Measurements from ENCODE around the gene AGBL4. TPM values are rescaled to one million over a fixed set of nuclear protein-coding genes. Genes with fewer than 3 reads are reported as not detected.

AGBL4 gene
- total RNA-seq, 4 donors from 2014 or later, result 0.44 to 1.5 (median 1.2) TPM; not detected in 1

- 48 to 49% methylated on average over 3 of the region's 3 CpGs for WGBS, 2 donors
- no peak overlapping the region for H3K27ac ChIP-seq
- H3K4me3 ChIP-seq, result no peak overlapping the region
- no peaks in the 10 kb centered on the region for H3K36me3 ChIP-seq
- no peak for DNase-seq (ENCODE audit: low spot score in 2 of 2)
- H3K4me1 ChIP-seq, result no peaks in the 10 kb centered on the region
- H3K9me3 ChIP-seq, result no peaks in the 10 kb centered on the region
- no peaks in the 10 kb centered on the region for H3K27me3 ChIP-seq
- TF ChIP-seq CTCF (IDR thresholded peaks at IDR 0.05) (no peak), EP300 (IDR thresholded peaks at IDR 0.05) (no peak), POLR2A (IDR thresholded peaks at IDR 0.05) (no peak)
Observed at GRCh38 chr1:48808496-48808895, 1215.3 kb downstream of the AGBL4 start.

GRCh38 chr1:48807554-48808260 is 1216.0 kb downstream of the AGBL4 start:
- no peak for TF ChIP-seq EP300 (IDR thresholded peaks at IDR 0.05)
- TF ChIP-seq CTCF (IDR thresholded peaks at IDR 0.05), result no peak
- TF ChIP-seq POLR2A (IDR thresholded peaks at IDR 0.05), result no peak
- 50% methylated on average over 4 of the region's 4 CpGs for WGBS, 2 donors
- Histone ChIP-seq H3K27ac (no peak overlapping the region), H3K36me3 (no peaks in the 10 kb centered on the region), H3K27me3 (no peaks in the 10 kb centered on the region), H3K4me3 (no peak overlapping the region), H3K4me1 (no peaks in the 10 kb centered on the region), H3K9me3 (no peaks in the 10 kb centered on the region)
- no peak for DNase-seq (ENCODE audit: low spot score in 2 of 2)

GRCh38 chr1:48803474-48803873 is 1220.3 kb downstream of the AGBL4 start:
- Histone ChIP-seq H3K36me3 (no peaks in the 10 kb centered on the region), H3K27me3 (no peaks in the 10 kb centered on the region), H3K4me3 (no peak overlapping the region), H3K27ac (no peak overlapping the region), H3K9me3 (no peaks in the 10 kb centered on the region), H3K4me1 (no peaks in the 10 kb centered on the region)
- TF ChIP-seq EP300 (IDR thresholded peaks at IDR 0.05), result no peak
- TF ChIP-seq POLR2A (IDR thresholded peaks at IDR 0.05), result no peak
- TF ChIP-seq CTCF (IDR thresholded peaks at IDR 0.05), result no peak
- DNase-seq (ENCODE audit: low spot score in 2 of 2), result no peak

- WGBS, 2 donors, result 0% methylated on average over 1 of the region's 1 CpG
- no peak for TF ChIP-seq CTCF (IDR thresholded peaks at IDR 0.05)
- TF ChIP-seq POLR2A (IDR thresholded peaks at IDR 0.05), result no peak
- no peak for TF ChIP-seq EP300 (IDR thresholded peaks at IDR 0.05)
- DNase-seq (ENCODE audit: low spot score in 2 of 2), result no peak
- no peaks in the 10 kb centered on the region for H3K4me1 ChIP-seq
- no peaks in the 10 kb centered on the region for H3K9me3 ChIP-seq
- no peak overlapping the region for H3K27ac ChIP-seq
- no peak overlapping the region for H3K4me3 ChIP-seq
- no peaks in the 10 kb centered on the region for H3K27me3 ChIP-seq
- no peaks in the 10 kb centered on the region for H3K36me3 ChIP-seq
Observed at GRCh38 chr1:48794816-48795215, 1228.9 kb downstream of the AGBL4 start.

GRCh38 chr1:48793863-48794262 is 1229.9 kb downstream of the AGBL4 start:
- H3K27ac ChIP-seq, result no peak overlapping the region
- 65 to 71% methylated on average over 1 of the region's 1 CpG for WGBS, 2 donors

More at GRCh38 chr1:48793863-48794262, 1229.9 kb downstream of the AGBL4 start:
- Histone ChIP-seq H3K36me3 (no peaks in the 10 kb centered on the region), H3K4me1 (no peaks in the 10 kb centered on the region), H3K9me3 (no peaks in the 10 kb centered on the region), H3K4me3 (no peak overlapping the region), H3K27me3 (no peaks in the 10 kb centered on the region)
- TF ChIP-seq EP300 (IDR thresholded peaks at IDR 0.05) (no peak), CTCF (IDR thresholded peaks at IDR 0.05) (no peak), POLR2A (IDR thresholded peaks at IDR 0.05) (no peak)
- DNase-seq (ENCODE audit: low spot score in 2 of 2), result no peak
